Stimulated activated CD8-positive, alpha-beta memory T cell treated with anti-CD3 and anti-CD28 coated beads, Interleukin-2, amount 100 ng/mL, for 1 hour (primary cell): ENCODE data around the gene RASSF3.
"Not testable (repeated sequence)": the region's sequence is repeated elsewhere in the genome, so short reads cannot be mapped to it uniquely, and the experiment has no call there.

Experiments used
- DNase-seq, 2 donors: peaks; one replicate each; pipeline ENCODE4 v3.0.0-alpha.2; 2020; ENCODE audit warnings: low read depth in 2 of 2

RASSF3 gene

DNA sequence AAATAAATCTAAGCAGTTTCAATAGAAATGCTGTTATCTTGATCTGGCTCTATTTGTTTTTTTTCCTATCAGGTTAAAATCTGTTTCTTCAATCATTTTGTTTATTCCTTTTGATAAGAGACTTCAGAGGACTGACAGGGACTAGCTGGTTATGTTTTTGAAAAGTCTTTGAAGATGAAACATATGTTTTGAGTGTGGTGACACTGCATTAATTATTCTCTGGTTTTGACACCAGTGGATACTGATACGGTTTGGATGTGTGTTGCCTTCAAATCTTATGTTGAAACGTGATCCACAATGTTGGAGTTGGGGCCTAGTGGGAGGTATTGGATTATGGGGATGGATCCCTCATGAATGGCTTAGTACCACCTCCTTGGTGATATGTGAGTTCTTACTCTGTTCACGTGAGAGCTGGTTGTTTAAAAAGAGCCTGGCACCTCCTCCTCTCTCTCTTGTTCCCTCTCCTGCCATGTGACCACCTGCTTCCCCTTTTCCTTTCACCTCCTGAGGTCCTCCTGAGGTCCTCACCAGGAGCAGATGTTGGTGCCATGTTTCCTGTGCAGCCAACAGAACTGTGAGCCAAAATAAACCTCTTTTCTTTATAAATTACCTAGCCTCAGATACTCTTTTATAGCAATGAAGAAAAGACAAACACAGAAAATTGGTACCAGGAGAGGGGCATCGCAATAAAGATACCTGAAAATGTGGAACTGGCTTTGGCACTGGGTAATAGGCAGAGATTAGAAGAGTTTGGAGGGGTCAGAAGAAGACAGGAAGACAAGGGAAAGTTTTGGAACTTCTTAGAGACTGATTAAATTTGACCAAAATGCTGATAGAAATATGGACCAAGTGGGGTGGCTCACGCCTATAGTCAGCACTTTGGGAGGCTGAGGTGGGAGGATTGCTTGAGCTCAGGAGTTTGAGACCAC lies 23.0 kb downstream of the RASSF3 start:
- DNase-seq: no peak

DNA sequence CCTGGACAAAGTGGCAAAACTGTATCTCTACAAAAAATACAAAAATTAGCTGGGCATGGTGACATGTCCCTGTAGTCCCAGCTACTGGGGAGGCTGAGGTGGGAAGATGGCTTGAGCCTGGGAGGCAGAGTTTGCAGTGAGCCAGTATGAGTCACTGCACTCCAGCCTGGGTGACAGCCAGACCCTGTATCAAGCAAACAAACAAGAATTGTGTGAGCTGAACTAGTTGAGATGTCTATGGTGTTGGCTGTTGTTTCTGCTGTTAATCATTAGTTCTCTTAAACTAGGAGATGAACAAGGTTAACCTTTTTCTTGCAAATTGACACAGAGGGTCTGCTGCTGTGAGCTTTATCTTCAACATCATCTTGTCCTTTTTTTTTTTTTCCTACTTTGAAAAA lies 23.6 kb downstream of the RASSF3 start:
- DNase-seq: no peak

DNA sequence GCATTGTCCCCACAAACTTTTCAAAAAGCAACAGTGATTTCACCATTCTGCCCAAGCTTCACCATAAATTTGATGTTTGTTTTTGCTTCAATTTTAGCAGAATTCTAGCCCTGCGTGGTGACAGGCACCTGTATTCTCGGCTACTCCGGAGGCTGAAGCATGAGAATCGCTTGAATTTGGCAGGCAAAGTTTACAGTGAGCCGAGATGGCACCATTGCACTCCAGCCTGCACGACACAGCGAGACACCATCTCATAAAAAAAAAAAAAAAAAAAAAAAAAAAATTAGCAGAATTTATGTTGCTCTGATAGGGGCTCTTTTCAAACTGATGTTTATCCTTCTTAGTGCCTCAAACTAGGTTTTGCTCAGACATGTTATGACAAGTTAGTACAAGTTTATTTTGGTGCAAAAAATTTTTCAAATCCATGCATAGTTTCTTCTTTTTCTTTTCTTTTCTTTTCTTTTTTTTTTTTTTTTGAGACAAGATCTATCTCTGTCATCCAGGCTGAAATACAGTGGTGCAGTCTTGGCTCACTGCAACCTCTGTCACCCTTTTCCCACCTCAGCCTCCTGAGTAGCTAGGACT lies 24.3 kb downstream of the RASSF3 start:
- DNase-seq: no peak

DNA sequence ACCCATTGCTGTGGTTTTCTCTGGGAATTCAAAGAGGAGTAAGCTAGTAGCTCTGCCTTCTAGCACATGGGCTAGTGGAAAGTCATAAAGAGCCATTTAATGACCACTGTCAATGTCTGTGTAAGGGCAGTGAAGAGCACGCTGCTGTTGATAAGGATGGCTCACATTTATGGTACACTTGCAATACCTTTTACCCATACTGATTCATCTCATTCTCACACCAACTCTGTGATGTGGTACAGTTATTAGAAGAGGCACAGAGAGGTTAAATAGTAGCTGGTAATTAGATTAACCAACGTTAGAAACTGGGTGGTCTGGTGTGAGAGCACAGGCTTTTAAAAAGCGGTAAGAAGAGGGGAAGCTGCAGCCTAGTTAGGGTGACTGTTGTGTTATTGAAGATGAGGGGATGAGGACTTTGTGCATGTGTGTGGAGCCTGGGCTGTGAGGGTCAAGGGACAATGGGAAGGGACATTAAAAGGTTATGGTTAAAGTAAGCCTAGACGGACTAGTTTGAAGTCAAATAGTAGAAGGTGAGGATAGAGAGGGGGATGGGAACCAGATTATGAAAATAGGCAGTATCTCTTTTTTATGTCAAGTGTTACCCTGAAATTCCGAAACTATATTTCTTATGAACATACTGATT lies 25.2 kb downstream of the RASSF3 start:
- DNase-seq: no peak

DNA sequence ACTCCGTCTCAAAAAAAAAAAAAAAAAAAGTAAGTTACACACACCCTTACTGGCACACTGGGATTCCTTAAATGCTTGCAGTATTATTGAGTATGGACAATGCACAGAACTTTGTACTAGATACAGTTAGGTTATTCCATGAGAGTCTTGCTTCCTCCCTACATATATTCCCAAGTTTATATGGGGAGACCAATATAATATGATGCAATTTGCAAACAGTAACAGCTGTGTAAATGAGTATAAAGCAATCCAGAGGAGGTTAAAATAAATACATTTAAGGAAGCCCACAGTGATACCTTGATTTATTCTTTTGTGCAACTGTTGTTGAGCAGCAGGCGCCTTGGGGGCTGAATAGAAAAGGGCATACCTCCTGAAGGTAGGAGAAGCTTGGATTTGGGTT lies 26.6 kb downstream of the RASSF3 start:
- DNase-seq: no peak

DNA sequence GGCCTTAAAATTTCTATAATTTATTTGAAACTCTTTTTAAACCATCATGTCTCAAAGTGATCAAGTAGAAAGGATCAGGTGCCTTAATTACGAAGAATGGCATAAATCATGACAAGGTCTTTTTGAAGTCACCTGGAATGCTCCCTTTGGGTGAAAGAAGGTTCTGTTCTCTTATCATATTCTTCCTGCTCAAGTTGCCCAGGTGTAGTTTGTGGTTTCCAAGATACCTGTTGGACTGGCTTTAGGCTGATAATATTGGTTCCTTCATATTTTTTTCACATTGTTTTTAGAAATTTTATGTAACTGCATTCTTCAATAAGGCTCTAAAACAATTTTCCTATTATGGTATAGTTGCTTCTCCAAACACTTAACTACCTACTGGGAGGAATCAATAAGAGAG lies 29.2 kb downstream of the RASSF3 start:
- DNase-seq: no peak

DNA sequence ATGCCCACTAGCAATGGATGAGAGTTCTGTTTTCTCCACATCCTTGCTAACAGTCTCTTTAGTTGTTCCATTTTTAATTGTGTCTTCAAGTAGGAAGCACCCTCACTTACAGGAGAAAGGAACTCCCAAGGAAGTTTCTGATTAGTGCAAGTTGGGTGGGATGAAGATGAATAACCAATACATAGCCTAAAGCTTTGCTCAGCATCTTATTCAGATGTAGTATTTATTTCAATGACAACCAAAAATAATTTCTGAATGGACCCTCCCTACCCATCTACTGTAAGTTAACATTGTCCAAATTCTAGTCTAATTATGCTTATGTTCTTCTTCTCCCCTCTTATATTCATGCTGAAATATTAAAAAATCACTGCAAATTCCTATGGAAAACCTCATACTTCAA lies 36.0 kb downstream of the RASSF3 start:
- DNase-seq: no peak

DNA sequence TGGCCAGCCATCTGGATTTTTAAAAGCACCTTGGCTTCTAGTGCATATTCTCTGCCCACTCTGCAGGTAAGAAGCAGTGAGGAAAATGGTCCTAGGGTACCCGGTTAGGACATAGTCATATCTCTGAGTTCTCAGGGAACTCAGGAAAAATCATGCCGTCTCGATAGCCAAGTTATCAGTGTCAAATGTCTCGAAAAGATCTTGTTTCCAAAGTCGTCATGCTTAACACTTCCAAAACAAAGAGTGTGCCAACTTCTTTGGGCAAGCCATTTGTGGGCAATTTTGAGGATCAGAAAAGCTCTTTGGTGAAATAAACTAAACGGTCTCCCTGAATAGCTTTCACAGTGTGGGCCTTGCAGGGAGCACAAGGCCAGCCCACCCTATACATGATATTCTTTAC lies 39.2 kb downstream of the RASSF3 start:
- no peak for DNase-seq

DNA sequence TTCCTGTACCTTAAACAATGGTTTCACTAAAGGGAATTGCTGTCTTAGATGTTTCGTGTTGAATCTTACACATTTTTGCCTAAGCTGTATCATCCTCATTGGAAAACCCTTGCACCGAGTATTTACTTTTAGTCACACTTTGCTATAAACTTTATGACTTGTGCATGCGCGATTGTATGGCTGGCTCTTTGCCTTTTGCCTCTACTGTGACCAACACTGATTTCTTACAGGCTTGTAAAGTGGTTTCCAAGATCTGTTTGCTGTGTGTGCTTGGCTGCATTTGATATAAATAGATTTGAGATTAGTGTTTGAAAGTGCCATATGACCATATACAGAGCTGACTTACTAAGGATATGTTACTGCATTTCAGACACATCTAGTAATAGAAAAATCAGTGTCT lies 40.5 kb downstream of the RASSF3 start:
- no peak for DNase-seq

DNA sequence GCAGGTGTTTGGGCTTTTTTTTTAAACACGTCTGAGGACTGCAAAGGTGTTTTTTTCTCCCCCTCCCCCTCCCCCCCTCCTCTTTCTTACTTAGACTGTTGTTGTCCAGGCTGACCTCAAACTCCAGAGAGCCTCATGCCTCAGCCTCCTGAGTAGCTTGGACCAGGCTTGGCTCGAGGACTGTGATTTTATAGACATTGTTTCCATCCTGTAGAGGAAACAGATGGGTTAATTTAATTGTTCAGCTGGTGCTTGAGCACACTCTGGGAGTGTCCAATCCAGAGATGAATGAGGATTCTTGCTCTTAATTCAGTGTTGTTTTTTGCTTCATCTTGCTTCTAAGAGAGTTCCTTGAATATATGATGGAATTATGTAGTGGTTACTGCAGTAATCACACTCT lies 42.1 kb downstream of the RASSF3 start:
- DNase-seq: no peak

DNA sequence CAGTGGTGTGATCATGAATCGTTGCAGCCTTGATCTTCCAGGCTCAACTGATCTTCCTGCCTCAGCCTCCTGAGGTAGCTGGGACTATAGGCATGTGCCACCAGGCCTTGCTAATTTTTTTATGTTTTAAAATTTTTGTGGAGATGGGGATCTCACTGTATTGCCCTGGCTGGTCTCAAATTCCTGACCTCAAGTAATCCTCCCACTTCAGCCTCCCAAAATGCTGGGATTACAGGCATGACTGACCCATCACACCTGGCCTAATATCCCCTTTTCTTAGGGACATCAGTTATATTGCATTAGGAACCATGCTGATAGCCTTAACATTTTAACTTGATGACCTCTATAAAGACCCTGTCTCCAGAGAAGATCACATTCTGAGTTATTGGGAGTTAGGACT lies 42.8 kb downstream of the RASSF3 start:
- DNase-seq: no peak

DNA sequence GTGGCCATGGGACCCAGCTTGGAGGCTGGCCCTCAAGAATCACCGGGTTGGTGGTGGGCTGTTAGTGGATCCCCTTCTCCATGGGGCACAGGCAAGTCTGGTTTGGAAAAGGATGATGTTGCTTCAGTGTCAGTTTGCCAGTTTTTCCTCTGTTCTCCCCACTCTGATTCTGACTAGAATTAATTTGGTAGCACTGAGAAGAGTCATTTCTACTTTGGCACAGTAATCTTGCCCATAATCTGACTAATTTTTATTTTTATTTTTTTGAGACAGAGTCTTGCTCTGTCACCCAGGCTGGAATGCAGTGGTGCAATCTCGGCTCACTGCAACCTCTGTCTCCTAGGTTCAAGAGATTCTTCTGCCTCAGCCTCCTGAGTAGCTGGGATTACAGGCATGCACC lies 43.6 kb downstream of the RASSF3 start:
- not testable (repeated sequence) for DNase-seq

DNA sequence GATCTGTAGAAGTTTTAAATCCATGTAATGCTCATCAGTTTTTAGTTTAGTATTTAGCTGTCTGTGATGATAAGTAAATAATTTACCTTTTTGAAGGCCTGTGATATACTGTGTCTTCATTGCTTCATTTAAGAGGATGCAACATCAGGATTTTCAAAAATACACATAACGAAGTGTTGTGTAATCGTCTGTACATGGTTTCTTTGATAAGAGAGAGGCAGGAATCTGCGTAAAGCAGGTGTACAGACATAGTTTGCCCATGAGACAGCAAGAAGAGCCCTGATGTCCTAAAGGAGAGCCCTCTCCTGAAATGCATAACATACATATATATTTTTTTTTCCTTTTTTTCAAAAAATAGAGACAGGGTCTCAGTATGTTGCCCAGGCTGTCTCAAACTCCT lies 44.8 kb downstream of the RASSF3 start:
- no peak for DNase-seq

DNA sequence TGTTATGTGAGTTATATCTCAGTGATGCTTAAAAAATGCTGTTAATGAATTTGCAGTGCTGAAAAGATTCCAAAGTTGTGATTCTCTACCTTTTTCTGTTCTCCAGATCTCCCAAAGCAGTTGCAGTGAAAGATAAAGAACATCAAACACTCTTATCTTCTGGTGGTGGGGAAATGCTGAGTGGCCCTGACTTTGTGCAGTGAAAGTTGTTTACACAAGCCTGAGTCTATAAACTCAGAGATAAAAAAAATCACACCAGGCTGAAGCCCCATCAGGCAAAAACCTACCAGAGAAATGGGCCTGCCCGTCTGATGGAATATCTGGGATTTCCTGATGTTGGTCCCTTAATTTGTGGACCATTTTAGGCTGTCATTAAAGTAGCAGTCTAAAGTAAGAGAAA lies 46.1 kb downstream of the RASSF3 start:
- DNase-seq: no peak

DNA sequence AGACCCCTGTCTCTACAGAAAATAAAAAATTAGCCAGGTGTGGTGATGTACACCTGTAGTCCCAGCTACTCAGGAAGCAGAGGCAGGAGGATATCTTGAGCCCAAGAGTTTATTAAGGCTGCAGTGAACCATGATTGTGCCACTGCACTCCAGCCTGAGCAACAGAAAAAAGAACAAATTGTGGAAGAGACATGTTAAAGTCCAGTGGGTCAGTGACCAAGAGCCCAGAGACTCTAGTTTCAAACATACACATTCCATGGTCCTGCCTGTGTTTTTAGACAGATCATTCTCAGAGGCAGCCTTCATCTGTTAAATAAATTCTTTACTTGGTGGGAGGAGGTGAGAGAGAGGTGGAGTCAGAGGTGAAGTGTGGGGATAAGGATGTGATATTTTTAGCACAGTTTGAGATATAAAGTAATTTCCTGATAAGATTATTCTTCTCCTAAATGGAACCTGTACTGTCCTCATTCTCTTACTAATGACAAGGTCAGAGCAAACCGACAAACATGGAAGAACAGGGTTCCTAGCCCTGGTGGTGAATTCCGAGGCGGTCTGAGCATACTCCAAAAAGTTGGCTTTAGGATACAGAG lies 48.7 kb downstream of the RASSF3 start:
- no peak for DNase-seq

DNA sequence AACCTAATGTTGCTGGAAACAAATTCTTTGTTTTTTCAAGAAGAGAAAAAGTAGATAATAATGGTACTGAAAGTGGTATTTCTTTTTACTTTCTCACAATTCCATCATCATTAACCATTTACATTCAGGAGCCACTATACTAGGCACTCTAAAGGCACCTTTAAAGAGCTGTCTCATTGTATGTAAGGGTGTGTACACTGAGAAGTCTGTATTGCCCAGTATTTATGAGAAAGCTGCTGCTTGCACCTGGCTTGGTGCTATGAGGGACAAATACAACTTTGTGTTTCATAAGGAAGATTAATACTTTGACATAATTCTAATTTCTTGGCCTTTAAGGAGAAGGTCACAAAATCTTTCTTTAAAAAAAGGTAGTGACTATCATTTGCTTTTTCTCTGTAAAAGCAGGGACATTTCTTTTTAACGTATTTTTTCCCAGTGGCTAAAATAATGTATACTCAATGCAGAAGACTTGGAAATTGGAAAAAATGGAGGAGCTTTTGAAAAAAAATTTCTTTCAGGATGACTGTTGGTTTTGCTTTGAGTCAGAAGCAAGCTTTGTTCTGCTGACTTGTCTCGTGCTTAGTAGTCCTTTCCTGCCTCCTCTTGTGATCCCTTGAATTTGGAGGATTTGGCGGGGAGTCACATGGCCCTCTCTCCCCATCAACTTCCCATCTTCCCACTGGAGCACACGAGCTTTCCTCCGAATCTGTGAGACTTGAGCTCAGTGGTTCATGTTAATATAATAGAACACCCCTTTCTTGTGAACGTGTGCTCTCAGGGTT lies 50.1 kb downstream of the RASSF3 start:
- DNase-seq: no peak

DNA sequence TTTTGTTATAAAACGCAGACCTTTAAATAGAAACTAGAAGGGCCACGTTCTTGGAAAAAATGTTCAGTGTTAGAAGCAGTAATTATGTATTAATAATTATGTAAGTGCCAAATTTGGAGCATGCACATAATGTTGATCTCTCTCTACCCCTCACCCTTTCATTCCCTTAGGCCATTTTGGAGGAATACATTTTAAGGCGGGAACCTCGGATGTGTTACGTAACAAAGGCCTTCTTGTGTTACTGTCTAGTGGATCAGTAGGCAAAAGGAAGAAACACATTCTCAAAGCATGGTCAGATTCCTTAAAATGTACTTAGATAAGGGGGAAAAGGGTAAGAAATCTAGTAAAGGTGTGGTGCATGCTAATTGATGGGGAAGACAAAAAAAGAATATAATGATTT lies 52.7 kb downstream of the RASSF3 start:
- no peak for DNase-seq

DNA sequence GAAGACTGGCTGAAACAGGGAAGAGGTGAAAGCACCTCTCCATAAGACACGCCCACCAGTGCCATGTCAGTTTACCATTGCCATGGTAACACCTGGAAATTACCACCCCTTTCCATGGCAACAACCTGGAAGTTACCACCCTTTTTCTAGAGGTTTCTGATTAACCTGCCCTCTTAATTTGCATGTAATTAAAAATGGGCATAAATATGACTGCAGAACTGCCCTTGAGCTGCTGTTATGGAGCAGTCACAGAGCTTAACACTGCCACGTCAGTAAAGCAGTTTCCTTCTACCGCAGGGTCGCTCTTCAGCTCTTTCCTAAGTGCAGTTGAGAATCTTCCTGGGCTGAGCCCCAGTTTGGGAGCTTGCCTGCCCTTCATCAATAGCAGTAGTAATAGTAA lies 55.2 kb downstream of the RASSF3 start:
- DNase-seq: no peak

DNA sequence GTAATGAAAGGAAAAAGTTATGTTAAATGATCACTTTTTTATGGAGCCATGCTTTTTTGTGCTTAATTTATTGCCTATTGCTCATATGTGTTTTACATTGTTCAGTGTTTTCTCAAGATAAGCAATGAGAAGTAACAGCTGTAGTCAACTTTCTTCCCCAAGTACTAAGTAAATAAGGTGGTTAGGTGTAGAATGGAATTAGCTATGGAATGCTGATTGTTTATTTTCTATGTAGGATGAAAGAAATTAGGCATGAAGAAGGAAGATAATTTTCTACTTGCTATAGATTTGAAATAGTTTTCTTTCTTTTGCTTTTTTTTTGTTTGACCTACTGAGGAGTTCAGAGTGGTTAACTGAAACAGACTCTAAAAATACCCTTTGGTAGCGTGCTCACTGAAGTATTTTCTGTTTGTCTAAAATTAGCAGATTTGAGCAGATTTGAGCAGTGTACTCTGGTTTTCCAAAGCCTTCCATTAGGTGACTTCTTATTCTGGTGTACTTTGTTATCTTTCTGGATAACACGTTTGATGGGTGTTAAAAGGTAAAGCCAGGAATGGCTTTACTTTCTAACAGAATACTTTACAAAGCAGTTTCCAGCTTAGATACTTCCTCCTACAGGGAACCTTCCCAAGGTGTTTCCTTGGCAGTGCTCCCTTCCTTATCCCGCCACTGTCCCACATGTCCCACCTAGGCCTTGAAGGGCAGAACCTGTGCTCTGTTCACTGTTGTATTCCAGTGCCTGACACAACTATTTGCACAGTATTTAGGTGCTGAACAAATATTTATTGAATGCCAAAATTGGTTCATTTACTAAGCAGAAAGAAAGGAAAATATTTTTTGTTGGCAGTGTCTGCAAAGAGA lies 56.0 kb downstream of the RASSF3 start:
- no peak for DNase-seq

DNA sequence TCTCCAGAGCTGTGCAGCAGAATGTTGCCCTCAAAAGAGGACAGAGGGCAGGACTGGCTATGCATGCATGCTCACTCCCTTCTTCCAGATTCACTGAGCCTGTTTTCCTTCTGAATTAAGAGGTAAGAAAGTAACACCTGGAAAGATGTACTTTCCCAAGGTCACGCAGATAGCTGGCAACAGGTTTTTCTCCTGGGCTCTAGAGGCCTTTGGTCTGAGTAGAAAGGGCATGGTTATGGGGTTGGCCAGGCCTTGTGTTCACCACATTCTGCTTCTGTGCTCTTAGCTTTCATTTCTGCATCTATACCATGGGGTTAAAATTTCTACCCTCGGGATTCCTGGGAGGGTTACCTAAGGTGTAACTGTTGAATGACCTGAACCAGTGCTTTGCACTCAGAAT lies 57.5 kb downstream of the RASSF3 start:
- no peak for DNase-seq

DNA sequence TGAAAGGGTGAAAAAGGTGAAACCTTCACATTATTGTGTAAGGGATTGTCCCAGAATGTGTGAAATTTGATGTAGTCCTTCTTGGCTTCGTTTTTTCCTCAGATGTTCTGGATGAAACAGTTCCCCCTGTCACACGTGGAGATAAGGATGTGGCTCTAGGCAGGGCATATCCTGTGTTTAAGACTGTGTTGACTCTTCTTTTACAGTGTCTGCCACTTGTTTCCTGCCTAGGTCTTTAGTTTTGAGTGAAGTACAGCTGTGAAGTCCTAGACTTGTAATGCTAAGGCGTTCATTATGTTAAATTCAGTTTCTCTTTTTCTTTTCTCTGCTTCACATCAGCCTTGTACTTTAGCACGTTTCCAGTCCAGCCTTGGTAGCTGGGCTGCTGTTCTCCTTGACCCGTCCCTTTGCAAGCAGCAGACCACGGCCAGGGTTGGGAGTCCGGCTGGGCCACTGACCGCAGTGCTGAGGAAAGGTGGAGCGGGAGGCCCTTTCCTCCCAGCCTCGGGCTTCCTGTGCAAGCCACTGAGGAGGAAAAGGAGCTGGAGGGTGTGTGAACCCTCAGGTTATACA lies 59.1 kb downstream of the RASSF3 start:
- no peak for DNase-seq
